Fibroblast of pulmonary artery (primary cell): ENCODE measurements around the gene NLRP14.

Experiments used
- DNase-seq: peaks from one replicate; pipeline ENCODE4 v3.0.0-alpha.2; 2010; ENCODE audit warnings: low read depth
- H3K4me3 ChIP-seq: replicated peaks from 2 replicates; pipeline ENCODE4 v1.5.1; 2011; ENCODE audit warnings: low read depth, mild to moderate bottlenecking, control low read depth, low read length, moderate library complexity
- CTCF ChIP-seq: IDR thresholded peaks from 2 replicates; pipeline ENCODE4 v1.5.1; 2011; ENCODE audit warnings: mild to moderate bottlenecking, control low read depth, low read length, inconsistent platforms; ENCODE audit errors: missing control alignments

The NLRP14 gene

GRCh38 chr11:7021318-7021717 lies 1.0 kb downstream of the NLRP14 start:
- no peak for DNase-seq
- H3K4me3 ChIP-seq, result no peak overlapping the region
- no peak for TF ChIP-seq CTCF

DNA sequence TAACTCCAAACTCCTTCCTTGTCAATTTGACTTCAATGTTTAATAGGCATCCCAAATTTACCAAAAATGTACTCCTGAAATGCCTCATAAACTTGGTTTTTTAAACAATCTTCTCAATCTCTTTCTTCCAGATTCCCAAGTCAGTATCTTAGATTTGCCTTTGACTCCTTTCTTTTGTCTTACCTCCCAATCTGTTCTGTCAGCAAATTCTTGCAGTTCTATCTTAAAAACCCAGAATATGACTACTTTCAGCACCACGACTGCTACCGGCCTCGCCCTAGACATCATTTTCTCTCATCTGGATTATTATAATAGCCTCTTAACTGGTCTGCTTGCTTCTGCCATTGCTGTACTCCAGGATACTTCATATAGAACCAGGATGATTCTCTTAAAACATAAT lies 7.9 kb downstream of the NLRP14 start:
- no peak overlapping the region for H3K4me3 ChIP-seq
- no peak for DNase-seq
- TF ChIP-seq CTCF, result no peak

DNA sequence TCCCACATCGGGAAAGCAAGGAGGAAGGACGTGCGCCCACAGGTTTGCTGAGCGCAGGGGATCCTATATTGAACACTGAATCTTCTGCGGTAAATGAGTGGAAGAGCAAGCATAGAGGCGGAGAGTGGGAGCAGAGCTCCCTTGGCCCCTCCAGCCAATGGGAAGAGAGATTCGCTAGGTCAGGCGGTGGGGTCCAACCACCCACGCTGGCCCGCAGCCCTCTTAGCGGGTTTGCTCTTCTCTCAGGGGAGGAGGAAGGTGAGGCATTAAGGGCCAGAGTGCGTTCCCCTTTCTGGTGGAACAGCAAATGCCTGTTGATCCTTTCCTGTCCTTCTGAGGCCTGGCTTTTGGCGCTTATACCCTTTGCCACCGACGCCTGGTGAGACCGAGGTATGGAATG lies 10.6 kb downstream of the NLRP14 start:
- no peak overlapping the region for H3K4me3 ChIP-seq
- DNase-seq, result no peak
- TF ChIP-seq CTCF, result no peak

DNA sequence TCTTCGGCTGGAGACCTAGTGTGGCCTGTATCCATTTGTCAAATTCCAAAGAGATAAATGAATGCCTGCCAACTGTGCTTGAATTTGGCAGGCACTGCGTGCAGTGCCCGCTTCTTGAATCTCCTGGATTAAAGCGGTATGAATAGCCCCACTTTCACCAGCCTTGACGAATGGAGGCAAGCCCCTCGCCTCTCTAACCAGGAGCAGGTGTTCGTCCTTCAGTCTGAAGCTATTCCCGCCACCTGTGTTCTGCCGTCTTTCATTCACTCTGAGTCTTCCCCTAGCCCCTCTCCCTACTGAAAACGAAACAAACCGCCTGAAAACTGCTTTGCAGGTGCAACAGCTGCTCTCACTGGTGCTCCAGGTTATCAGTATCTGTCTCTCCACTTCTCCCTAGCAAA lies 11.2 kb downstream of the NLRP14 start:
- TF ChIP-seq CTCF, result no peak
- no peak overlapping the region for H3K4me3 ChIP-seq
- no peak for DNase-seq

DNA sequence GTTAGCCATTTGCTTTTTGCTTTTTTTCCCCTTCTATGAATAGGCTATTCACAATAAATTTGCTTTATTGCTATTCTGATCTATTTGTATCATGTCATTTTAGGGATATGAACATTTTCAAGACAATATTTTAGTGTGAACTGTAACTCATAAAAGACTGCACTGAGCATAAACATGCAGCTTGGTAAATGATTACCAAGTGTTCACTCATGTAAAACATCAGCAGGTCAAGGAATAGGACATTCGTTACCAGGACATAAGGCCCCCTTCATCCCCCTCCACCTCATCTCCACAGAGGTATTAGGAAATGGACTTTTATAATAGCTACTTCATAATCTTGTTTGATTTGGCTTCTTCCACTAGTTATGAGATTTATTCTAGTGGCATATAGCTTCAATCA lies 12.4 kb downstream of the NLRP14 start:
- no peak for TF ChIP-seq CTCF
- H3K4me3 ChIP-seq, result no peak overlapping the region
- no peak for DNase-seq

DNA sequence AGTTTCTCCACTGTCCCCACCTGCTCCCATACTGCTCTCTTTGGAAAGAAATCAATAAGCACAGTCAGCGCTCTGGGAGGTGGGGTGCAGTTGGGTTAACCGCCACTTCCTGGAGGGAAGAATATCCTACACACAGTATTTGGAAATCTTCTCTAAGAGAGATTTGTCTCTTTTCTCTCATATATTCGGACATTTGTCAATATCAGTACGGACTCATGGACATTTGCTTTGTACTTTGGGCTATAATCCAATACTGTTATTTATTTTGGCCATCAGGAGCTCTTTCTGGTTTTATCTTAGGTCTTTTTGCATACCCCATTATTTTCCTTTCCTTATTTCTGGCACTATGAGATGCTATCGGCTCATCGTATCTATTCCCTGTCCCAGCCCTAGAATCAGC lies 13.7 kb downstream of the NLRP14 start:
- no peak for DNase-seq
- TF ChIP-seq CTCF, result no peak
- H3K4me3 ChIP-seq, result no peak overlapping the region

- peak; percentile 63 for DNase-seq
Observed at GRCh38 chr11:7046474-7047175, 26.3 kb downstream of the NLRP14 start.

More at GRCh38 chr11:7046474-7047175, 26.3 kb downstream of the NLRP14 start:
- H3K4me3 ChIP-seq, result no peak overlapping the region
- TF ChIP-seq CTCF, result no peak
